Activated T-cell treated with anti-CD3 and anti-CD28 coated beads, Interleukin-2, amount 50 U/mL, for 4 hours (primary cell): Measurements from ENCODE around the gene LAMC3. TPM values are rescaled to one million over a fixed set of nuclear protein-coding genes. Genes with fewer than 3 reads are reported as not detected.

Experiments used
- ATAC-seq, 2 donors: fragments of 200-7000 bp; cut with Tn5 transposase; one replicate each; pipeline ENCODE4 v1.10.0; 2021
- DNase-seq: peaks from one replicate; pipeline ENCODE4 v3.0.0-alpha.2; 2020
- H3K27me3 Mint-ChIP-seq: one replicate; pipeline ENCODE4 v1.8.0; 2021; ENCODE audit warnings: low read depth, mixed read lengths
- H3K36me3 Mint-ChIP-seq: one replicate; pipeline ENCODE4 v1.8.0; 2022; ENCODE audit warnings: mixed read lengths; ENCODE audit not compliant: insufficient read depth
- H3K4me1 Mint-ChIP-seq: one replicate; pipeline ENCODE4 v1.8.0; 2021; ENCODE audit warnings: low read depth, mixed read lengths
- H3K4me3 Mint-ChIP-seq: one replicate; pipeline ENCODE4 v1.8.0; 2021; ENCODE audit warnings: mild to moderate bottlenecking, moderate library complexity, mixed read lengths
- H3K9me3 Mint-ChIP-seq: one replicate; pipeline ENCODE4 v1.8.0; 2021; ENCODE audit warnings: mixed read lengths
- total RNA-seq, 3 donors: library from RNA; stranded (reverse); gene quantifications; one replicate each; pipeline ENCODE4 v1.2.1, GENCODE V29; 2021

Gene LAMC3
- total RNA-seq, 3 donors from 2014 or later: 0.05 to 0.71 (median 0.41) TPM

DNA sequence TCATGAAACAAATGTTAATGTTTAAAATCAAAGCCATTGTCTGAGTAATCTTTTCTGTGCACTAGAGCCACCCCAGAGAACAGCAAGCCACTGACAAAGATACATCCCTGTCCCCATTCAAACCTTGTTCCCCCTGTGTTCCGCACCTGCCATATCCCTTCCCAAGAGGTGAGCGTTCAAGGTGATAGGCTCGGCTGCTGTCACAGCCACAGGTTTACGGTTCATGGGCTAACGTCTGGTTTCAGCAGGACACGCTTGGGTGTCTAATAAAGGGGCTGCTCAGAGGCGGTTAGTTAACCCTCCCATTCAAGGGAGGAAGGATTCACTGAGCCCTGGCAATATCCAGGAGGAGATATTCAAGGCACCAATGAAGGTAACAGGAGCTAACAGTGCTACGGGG, 24.5 kb upstream of the LAMC3 start:
- Mint-ChIP-seq H3K27me3 (peaks cover 3% of the 10 kb centered on the region), H3K4me1 (no peaks in the 10 kb centered on the region), H3K36me3 (no peaks in the 10 kb centered on the region), H3K4me3 (no peak overlapping the region), H3K9me3 (no peaks in the 10 kb centered on the region)
- DNase-seq: no peak
- no peak for ATAC-seq

DNA sequence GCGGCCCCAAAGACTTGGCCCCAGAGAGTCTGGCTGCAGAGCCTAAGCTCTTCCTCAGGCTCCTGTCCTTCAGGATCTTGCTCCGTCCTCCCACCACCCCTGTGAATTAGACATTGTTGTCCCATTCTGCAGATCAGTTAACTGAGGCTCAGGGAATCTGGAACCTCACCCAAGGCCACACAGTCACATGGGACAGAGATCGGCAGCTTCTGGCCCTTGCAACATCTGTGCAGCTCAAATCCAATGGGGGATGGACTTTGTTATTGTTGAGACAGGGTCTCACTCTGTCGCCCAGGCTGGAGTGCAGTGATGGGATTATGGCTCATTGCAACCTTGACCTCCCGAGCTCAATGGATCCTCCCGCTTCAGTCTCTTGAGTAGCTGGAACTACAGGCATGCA, 23.9 kb upstream of the LAMC3 start:
- H3K9me3 Mint-ChIP-seq: no peaks in the 10 kb centered on the region
- DNase-seq: no peak
- no peaks in the 10 kb centered on the region for H3K4me1 Mint-ChIP-seq
- no peak for ATAC-seq
- H3K27me3 Mint-ChIP-seq: peaks cover 3% of the 10 kb centered on the region
- H3K4me3 Mint-ChIP-seq: no peak overlapping the region
- no peaks in the 10 kb centered on the region for H3K36me3 Mint-ChIP-seq

DNA sequence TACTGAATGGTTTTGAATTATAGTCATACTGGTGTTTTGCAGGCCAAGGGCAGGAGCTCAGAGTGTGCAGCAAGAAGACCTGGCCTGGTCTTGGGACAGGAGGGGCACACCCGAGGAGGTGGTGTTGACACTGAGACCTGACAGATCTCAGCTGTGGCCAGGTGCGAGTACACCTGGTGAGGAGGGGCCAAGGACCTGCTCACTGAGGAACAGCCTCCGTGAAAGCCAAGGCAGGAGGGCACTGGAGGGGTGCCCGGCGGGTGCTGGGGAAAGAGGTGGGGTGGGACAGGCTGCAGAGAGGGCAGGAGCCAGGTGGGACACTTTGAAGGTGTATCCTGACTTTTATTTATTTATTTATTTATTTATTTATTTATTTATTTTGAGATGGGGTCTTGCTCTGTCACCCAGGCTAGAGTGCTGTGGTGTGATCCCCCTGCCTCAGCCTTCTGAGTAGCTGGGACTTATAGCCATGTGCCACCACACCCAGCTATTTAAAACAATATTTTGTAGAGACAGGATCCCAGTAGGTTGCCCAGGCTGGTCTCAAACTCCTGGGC, 23.3 kb upstream of the LAMC3 start:
- no peaks in the 10 kb centered on the region for H3K36me3 Mint-ChIP-seq
- no peaks in the 10 kb centered on the region for H3K4me1 Mint-ChIP-seq
- ATAC-seq: no peak
- no peak for DNase-seq
- H3K9me3 Mint-ChIP-seq: no peaks in the 10 kb centered on the region
- H3K27me3 Mint-ChIP-seq: peaks cover 3% of the 10 kb centered on the region
- no peak overlapping the region for H3K4me3 Mint-ChIP-seq

DNA sequence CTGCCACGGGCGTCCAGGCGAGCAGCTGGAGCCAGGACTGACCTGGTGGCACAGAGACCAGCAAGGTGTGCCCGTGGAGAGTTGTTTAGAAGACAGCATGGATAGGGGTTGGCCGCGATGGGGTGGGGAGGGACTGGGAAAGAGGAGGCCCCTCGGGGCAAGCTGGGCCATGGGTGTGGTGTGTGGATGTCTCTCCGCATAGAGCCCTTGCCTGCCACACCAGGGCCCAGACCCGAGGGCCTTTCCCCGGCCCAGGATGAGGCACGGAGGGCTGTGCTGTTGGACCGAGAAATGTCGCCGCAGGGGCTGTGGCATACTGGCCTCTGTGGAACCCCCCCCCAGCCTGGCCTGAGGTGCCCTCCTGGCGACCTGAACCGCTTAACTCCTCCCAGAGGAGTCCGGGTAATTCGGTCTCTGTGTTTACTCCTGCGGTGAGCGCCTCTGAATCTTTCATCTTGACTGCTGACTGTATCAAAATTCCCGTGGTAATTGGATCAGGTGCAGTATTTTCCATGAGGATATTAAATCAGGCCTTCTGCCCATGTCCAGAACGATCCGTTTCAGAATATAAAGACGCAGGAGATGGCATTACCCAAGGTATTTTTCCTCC, 22.5 kb upstream of the LAMC3 start:
- H3K27me3 Mint-ChIP-seq: peaks cover 4% of the 10 kb centered on the region
- DNase-seq: no peak
- no peak for ATAC-seq
- no peaks in the 10 kb centered on the region for H3K9me3 Mint-ChIP-seq
- H3K4me1 Mint-ChIP-seq: no peaks in the 10 kb centered on the region
- no peak overlapping the region for H3K4me3 Mint-ChIP-seq
- H3K36me3 Mint-ChIP-seq: no peaks in the 10 kb centered on the region

DNA sequence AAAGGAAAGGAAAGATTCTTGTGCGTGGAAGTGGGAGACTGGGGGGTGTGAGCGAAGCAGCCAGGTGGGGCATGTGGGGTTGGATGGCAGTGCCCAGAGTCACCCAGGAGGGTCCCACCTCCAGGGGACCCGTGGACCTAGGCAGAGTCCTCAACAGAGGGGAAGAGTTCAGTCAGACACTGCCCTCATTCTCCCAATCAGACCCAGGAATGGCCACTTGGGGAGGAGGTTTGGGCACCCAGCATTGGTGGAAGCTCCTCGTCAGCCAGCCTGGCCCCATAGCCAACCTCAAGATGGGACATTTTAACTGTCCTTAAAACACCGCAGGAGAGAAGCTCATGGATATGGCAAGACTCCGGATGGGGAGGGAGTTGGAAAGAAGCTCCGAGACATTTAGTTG, 21.9 kb upstream of the LAMC3 start:
- ATAC-seq: no peak
- no peaks in the 10 kb centered on the region for H3K36me3 Mint-ChIP-seq
- no peak for DNase-seq
- no peaks in the 10 kb centered on the region for H3K9me3 Mint-ChIP-seq
- no peaks in the 10 kb centered on the region for H3K4me1 Mint-ChIP-seq
- no peak overlapping the region for H3K4me3 Mint-ChIP-seq
- H3K27me3 Mint-ChIP-seq: peaks cover 4% of the 10 kb centered on the region

DNA sequence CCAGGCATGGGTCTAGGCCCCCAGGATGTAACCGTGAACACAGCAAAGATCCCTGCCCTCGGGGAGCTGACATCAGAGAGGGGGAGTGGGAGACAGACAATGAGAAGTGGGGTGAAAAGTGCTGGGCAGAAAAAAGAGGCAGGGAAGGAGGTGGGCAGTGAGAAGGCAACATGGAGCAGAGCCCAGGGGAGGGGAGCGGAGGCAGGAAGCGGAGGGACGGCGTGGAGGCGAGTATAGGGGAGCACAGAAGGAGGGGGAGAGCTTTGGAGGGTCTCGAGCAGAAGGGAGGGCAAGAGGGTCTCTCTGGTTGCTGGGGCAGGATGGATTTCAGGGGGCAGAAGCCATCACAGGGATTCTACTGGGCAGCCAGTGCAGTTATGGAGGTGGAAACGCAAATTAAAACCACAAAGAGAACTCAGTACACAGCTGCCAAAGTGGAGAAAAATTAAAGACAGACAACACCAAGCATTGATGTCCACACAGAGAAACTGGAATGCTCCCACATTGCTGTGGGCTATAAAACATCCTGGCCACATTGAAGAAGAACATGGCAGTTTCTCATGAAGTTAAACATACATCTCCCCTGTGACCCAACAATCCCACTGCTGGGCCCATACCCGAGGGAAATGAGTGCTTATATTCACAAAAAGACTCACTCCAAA, 21.1 kb upstream of the LAMC3 start:
- Mint-ChIP-seq H3K36me3 (no peaks in the 10 kb centered on the region), H3K4me1 (no peaks in the 10 kb centered on the region), H3K9me3 (no peaks in the 10 kb centered on the region), H3K27me3 (peaks cover 5% of the 10 kb centered on the region), H3K4me3 (no peak overlapping the region)
- DNase-seq (no peak), ATAC-seq (no peak)

DNA sequence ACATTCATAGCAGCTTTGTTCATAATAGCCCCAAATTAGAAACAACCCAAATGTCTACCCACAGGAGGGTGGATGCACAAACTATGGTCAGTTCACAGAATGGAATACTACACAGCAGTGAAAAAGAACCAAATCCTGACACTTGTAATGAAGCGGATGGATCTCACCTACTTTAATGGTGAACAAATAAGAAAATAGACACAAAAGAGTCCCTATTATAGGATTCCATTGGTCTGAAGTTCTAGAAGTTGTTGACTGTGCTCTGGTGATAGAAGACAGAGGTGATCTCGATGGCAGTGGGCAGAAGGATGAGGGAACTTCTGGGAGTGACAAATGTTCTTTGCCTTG, 20.6 kb upstream of the LAMC3 start:
- Mint-ChIP-seq H3K4me1 (no peaks in the 10 kb centered on the region), H3K9me3 (no peaks in the 10 kb centered on the region), H3K4me3 (no peak overlapping the region), H3K36me3 (no peaks in the 10 kb centered on the region), H3K27me3 (peaks cover 6% of the 10 kb centered on the region)
- no peak for DNase-seq
- no peak for ATAC-seq

DNA sequence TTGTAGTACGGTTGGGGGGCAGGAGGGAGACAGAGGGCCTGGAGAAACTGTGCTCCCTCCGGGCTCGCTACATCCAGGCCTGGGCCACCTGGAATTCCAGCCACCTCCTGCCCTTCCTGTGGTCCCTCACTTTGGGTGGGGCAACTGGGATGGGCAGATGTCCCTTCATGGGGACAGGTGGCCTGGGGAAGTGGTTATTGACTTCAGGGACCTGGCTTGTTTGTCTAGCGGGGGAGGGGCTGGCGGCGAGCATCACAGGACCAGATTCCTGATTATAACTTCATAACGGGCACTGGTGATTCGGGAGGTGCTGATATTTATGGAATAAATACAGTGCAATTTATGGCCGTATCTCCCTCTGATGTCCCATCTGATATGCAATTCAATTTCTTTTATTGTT, 20.1 kb upstream of the LAMC3 start:
- DNase-seq: no peak
- no peak for ATAC-seq
- Mint-ChIP-seq H3K27me3 (peaks cover 6% of the 10 kb centered on the region), H3K4me3 (no peak overlapping the region), H3K4me1 (no peaks in the 10 kb centered on the region), H3K9me3 (no peaks in the 10 kb centered on the region), H3K36me3 (no peaks in the 10 kb centered on the region)

DNA sequence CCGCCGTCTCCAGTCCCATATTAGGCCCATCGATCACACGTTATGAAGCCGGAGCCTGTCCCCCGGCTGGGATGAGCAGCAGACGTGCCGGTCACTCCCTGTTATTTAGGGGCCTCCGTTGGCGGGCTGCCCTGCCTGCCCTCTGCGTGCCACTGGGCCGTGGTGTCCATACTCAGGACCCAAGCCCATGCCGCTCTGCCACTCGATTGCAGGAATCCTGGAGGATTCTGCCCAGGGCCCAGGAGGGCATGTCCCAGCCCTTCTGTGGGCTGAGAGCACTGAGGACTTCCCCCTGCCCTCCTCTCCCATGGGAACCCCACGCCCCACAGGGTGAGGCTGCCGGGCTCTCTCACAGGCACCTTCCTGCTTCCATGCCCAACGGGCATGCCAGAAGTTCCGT, 19.6 kb upstream of the LAMC3 start:
- no peak for ATAC-seq

DNA sequence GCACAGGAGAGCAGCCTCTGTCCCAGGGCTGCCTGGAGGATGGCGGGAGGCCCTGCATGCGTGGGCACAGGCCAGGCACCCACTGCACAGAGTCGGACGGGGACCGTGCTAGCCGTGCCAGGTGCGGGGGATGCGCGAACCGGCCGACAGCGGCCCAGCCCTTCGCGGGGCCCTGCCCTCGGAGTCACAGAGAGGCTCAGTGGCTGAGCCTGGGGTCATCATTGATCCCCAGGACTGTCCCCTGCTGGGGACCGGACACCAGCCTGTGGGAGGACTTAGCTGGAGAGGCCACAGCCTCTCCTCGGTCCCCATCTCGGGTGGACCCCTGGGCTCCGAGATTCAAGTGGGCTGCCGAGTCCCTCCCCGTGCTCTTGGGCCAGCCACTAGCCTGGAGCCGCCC, 19.1 kb upstream of the LAMC3 start:
- H3K9me3 Mint-ChIP-seq: no peaks in the 10 kb centered on the region
- H3K36me3 Mint-ChIP-seq: no peaks in the 10 kb centered on the region
- no peak for DNase-seq
- no peak for ATAC-seq
- peaks cover 6% of the 10 kb centered on the region for H3K27me3 Mint-ChIP-seq
- peaks cover under 1% of the 10 kb centered on the region for H3K4me1 Mint-ChIP-seq
- H3K4me3 Mint-ChIP-seq: no peak overlapping the region

More for the DNA sequence above, 19.6 kb upstream of the LAMC3 start:
- peaks cover 6% of the 10 kb centered on the region for H3K27me3 Mint-ChIP-seq
- H3K9me3 Mint-ChIP-seq: no peaks in the 10 kb centered on the region
- no peaks in the 10 kb centered on the region for H3K36me3 Mint-ChIP-seq
- H3K4me3 Mint-ChIP-seq: no peak overlapping the region
- H3K4me1 Mint-ChIP-seq: no peaks in the 10 kb centered on the region
- DNase-seq: no peak

DNA sequence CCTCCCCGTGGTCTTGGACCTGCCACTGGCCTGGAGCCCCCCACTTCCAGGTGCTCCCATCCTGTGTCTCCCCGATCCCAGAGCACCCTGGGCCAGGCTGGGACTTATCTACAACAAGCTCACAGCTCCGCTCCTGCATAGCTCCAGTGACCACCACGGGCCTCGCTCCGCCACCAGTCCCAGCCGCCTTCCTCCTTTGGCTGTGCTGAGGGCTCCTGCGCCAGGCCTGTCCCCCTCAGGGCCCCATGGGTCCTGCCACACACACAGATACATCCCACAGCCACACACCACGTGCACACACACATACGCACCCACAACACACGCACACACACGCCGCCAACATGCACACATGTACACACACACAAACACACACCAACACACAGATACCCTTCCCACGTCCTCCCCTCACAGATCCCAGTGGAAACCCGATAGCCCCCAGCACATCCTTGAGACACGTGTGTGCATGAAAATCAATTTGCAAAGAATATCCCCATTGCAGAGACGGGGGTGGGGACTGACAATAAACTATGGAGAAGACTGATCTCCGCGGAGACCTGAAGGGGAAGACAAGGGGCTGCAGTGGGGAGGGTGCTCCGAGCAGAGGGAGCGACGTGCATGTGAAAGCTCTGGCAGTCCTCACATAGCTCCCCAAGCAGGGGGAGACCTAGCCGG, 18.5 kb upstream of the LAMC3 start:
- H3K4me1 Mint-ChIP-seq: peaks cover 5% of the 10 kb centered on the region
- H3K36me3 Mint-ChIP-seq: no peaks in the 10 kb centered on the region
- ATAC-seq: no peak
- DNase-seq: no peak
- peaks cover 6% of the 10 kb centered on the region for H3K27me3 Mint-ChIP-seq
- no peaks in the 10 kb centered on the region for H3K9me3 Mint-ChIP-seq
- H3K4me3 Mint-ChIP-seq: no peak overlapping the region

DNA sequence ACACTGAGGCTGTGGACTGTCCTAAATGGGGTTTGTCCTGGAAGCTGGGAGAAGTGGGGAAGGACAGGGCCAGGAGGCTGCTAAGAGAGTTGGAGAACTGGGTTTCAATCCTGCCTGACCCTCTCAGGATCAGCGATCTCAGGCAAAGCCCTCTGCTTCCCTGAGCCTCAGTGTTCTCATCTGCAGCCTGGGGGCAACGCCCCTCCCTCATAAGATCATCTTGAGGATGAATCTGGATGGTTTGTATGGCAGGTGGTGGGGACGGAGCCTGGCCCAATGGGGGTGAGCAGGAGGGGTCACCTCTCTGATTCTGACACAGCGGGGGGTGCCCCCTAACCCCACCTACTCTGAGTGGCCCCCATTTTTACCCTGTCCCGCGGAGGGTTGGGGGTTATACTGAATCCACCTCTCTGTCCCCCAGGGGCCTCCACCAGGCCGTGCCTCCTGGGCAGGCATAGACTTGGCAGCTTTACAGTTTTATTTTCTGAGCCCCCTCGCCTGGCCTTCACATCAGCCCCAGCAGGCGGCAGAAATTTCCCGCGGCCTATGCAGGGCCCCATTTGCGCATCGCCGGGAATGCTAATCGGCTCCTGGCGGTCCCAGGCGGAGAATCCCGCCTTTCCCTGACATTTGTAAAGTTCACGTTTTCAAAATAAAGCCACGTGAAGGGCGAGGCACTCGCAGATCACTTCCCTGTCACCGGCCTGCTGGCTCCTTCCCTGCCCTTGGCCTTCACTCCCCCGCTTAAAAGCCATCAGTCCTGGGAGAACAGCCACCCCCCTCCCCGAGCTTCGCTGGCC, 17.8 kb upstream of the LAMC3 start:
- peaks cover 6% of the 10 kb centered on the region for H3K27me3 Mint-ChIP-seq
- DNase-seq (no peak), ATAC-seq (no peak)
- peaks cover 5% of the 10 kb centered on the region for H3K4me1 Mint-ChIP-seq
- H3K9me3 Mint-ChIP-seq: no peaks in the 10 kb centered on the region
- no peak overlapping the region for H3K4me3 Mint-ChIP-seq
- H3K36me3 Mint-ChIP-seq: no peaks in the 10 kb centered on the region

DNA sequence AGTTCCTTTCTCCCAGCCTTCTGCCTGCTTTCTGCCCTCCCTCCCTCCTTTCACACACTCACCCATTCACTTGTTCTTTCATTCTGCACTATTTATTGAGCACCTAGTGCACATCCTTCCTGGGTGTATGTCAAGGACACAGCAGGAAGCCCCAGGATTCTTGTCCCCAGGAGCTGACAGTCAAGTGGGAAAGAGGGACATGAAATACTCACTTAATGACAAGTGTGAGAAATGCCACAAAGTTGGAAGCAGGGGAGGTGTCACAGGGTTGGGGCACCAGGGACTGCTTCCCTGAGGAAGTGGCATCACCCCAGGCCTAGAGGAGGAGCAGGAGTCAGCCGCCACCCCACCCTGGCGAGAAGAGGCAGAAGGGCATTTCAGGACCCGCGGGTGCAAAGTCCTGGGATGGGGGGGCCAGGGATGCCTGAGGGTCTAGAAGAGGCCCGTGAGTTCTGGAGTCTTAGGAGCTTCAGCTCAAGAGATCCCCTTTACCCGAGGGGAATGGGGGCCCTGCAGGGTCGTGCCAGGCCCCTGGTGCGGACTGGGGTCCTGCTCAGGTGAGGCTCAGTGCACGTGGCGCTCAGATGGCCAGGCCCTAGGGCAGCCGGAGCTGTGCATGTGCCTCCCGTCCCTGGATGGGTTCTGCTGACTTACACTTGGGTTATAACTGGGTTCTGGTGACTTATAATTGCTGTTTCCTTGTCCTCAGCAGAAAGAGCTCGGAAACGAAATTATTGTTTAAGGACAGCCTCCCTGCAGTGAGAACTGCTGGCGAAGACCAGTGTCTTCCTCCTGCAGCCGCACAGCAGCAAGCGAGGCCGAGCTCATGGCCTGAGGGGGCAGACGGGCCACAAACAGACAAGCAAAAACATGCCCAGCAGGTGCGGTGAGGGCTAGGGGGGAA, 16.9 kb upstream of the LAMC3 start:
- Mint-ChIP-seq H3K36me3 (no peaks in the 10 kb centered on the region), H3K4me1 (peaks cover 5% of the 10 kb centered on the region), H3K9me3 (no peaks in the 10 kb centered on the region), H3K27me3 (peaks cover 6% of the 10 kb centered on the region), H3K4me3 (no peak overlapping the region)
- DNase-seq: no peak
- ATAC-seq: no peak

DNA sequence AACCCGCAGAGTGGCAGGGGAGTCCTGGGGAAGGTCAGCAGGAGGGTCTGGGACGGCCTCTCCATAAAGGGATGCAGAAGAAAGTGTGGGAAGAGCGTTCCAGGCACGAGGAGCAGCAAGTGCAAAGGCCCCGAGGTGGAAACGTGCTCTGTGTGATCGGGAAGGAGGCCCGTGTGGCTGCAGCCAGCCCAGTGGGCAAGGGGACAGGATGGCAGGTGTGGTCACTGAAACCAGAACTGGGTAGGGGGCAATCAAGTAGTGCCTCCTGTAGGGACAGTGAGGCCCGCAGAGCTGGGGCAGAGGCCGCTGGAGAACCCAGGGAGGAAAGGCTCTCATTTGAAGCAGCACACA, 16.3 kb upstream of the LAMC3 start:
- H3K4me3 Mint-ChIP-seq: no peak overlapping the region
- no peak for ATAC-seq
- H3K36me3 Mint-ChIP-seq: no peaks in the 10 kb centered on the region
- no peak for DNase-seq
- H3K27me3 Mint-ChIP-seq: peaks cover 6% of the 10 kb centered on the region
- H3K9me3 Mint-ChIP-seq: no peaks in the 10 kb centered on the region
- peaks cover 5% of the 10 kb centered on the region for H3K4me1 Mint-ChIP-seq
